NCI-H2227 (cell line): ENCODE measurements around the gene UBE2A.
A peak's percentile ranks its signal among the peaks of the same experiment; 100 is the strongest.

Experiments used
- DNase-seq: peaks from one replicate; lab custom pipeline; 2025; ENCODE audit not compliant: unreplicated experiment; lab: John Stamatoyannopoulos, UW

Gene UBE2A

DNA sequence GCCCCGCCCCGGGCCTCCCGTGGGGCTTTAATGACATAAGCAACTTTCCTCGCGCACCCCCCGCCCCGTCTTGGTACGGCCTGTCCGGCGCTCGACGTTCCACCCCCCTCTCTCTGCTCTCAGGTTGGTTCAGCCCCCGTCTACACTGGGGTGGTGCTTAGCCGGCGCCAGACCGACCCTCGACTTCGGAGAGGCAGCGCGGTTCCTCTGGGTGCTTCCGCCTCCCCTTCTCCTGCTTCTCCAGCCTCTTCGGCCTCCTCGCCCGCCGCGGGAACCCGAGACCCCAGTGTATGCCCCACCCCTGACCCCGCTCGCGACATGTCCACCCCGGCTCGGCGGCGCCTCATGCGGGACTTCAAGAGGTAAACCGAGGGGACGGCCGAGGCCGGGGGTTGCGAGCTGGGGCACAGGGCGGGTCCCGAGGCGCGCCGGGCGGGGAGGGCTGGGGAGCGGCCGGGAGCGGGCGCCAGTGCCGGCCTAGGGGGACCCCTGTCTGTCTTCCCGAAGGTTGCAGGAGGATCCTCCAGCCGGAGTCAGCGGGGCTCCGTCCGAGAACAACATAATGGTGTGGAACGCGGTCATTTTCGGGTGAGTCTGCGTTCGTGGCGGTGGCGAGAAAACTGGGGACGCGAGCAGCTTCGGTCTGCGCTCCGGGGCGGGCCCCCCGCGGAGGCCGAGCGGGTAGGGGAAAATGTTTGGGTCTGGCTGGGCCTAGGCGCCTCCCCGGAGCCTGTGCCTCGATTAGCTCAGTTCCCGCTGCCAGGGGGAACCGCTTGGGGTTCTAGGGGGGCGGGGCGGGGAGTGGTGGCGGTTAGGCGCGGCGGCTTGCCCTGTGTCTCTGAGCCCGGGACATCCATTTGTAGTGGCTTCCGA lies at the start of gene UBE2A:
Gene UBE2A (plus strand): TSS at position 170 of the 873 bp plus-strand sequence. CDS start 149 bp downstream, at position 319.
- DNase-seq: peak; percentile 96

DNA sequence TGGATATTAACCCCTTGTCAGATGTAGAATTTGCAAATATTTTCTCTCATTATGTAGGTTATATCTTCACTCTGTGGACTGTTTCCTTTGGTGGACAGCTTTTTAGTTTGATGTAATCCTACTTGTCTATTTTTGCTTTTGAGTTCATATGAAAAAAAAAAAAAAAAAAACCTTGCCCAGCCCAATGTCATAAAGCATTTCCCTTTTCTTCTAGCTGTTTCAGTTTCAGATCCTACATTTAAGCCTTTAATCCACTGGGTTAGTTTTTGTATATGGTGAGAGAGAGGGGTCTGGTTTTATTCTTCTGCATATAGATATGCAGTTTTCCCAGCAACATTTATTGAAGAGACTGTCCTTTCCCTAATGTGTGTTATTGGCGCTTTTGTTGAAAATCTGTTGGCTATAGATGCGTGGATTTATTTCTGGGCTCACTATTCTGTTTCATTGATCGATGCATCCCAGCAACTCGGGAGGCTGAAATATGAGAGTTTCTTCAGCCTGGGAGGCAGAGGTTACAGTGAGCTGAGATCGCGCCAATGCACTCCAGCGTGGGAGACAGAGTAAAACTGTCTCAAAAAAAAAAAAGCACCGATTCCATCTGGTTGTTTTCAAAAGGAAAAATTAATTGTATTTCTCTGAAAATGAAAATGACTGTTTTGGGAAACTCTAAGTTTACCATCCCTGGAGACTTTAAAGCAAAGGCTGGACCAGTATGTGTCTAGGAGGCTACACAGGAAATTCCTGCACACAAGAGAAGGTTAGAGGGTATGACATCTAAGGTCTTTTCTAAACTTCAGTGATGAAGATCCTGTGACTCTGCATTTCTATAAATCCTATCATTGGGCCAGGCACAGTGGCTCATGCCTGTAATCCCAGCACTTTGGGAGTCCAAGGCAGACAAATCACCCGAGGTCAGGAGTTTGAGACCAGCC lies 44.8 kb upstream of the UBE2A start:
- DNase-seq: no peak

DNA sequence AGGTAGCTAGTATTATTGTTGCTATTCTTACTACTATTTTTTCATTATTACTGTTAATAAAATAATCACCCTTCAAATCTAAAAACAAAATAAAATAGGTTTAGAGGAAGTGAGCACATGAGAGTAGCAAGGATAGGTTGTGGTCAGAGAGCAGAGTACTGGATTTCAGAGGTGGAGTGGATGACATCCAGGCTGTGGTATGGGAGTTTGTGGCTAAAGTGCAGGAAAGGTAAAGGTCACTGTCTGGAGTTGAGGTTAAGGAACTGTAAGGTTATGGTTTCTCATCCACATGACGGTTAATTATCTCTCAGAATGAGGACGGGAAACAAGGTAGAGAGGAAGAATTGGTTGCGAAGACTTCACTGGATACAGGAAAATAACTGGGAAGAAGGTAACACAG lies 36.9 kb upstream of the UBE2A start:
- no peak for DNase-seq

DNA sequence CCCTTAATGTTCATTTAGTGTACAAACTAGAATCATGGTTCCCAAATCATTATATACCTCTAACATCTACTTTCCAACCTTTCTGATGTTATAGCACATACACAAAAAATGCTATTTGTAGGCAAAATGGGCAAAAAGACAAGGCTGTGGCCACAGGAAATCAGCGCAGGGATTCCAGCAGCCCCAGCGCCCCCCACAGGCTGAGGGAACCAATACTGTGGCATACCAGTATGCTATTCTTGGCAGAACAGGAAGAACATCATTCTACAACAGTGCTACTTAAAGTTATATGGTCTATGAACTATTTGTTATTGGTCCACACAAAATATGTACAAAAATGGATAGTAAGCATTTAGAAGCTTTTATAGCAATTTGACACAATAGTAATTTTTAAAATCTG lies 34.5 kb upstream of the UBE2A start:
- no peak for DNase-seq

DNA sequence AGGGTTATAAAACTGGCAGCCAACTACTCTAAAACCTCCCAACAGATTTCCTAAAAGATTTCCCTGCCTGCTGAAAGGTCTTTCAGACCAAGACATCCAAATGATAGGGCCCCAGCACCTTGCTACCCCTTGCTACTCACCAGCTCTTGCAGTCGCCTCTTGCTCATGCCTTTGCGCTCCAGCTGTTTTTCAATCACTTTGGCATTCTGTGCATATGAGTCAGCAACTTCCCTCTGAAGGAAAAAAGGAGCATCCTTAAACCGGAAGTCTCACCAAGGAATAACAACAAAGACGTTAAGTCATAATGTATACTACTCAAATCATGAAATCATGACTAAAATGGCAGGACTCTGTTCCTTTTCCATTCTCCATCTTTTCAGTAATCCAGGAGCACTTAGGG lies 33.2 kb upstream of the UBE2A start:
- DNase-seq: no peak

DNA sequence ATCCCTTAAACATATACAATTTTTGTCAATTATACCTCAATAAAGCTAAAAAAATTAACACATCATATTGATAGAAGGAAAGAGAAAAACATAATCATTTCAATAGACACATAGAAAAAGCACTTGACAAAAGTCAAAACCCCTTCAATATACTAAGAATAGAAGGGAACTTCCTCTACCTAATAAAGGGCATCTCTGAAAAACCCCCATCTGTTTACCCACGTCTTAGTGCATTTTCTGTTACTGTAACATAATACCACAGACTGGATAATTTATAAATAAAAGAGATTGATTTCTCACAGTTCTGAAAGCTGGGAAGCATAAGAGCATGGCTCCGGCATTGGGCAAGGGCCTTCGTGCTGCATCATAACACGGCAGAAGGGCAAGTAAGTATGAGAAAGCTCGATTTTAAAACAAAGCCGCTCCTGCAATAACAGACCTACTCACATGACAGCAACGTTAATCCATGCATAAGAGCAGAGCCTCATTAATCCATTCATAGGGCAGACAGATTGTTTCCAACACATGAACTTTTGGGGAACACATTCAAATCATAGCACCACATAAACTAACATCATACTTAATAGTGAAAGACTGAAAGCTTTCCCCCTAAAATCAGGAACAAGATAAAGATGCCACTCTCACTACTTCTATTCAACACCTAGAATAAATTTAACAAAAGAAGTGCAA lies 24.9 kb upstream of the UBE2A start:
- no peak for DNase-seq

DNA sequence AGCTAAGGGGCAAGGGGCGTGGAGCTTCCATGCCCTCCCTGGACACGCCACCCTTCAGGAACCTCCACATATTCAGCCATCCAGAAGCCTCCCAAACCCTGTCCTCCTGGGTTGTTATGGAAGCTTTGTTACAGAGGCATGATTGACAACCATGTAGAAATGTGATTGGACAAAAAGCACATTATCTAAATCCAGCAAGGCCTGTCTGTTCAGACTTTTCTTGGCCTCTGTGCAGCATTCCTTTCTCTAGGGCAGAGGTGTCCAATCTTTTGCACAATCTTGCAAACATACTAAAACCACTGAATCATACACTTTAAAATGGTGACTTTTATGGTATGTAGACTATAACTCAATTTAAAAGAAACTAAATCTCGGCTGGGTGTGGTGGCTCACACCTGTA lies 21.9 kb upstream of the UBE2A start:
- no peak for DNase-seq

DNA sequence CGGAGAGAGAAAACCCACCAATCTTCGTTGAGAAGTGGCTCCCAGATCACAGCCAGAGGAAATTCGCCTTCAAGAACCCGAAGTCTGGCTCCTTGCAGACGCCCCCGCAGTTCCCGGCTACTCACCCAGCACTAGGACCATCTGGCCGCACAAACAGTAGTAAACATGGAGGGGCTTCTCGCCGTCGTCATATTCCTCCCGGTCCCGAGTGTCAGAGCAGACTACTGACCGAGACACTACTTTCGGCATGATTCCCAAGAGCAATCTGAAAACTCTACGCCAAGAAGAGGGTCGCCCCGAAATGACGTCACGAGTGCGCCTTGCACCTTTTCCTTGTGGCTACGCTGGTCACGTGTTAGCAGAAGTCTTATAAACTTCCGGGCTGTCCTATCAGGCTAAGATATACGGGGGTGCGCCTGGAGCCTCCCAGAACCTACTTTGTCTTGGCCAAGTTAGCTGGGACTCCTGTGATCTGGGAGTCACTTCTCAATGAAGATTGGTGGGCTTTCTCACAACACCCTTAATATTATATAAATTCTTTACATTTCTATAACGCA lies 9.2 kb upstream of the UBE2A start, which contains the start of gene STEEP1:
Gene STEEP1 (minus strand): TSS at position 303 of the 557 bp plus-strand sequence. CDS start 54 bp downstream, at position 249.
- peak; percentile 98 for DNase-seq

DNA sequence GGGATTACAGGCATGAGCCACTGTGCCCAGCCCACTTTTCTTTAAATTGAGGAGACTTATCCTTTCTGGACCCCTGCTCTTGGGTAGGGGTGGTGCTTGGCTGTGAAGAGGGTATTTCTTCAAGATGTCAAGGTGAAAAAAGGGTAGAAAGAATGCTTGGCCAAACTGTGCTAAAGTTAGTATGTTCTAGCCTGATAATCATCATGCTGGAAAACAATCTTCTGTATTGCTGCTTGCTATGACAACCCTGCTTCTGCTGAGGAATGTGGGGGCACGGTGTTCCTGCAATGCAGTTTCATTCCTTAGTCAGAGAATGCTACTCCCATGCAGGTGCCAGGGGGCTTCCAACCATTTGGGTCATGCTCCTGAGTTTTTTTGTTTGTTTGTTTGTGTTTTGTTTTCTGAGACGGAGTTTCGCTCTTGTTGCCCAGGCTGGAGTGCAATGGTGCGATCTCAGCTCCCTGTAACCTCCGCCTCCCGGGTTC lies 4.0 kb upstream of the UBE2A start:
- DNase-seq: no peak

DNA sequence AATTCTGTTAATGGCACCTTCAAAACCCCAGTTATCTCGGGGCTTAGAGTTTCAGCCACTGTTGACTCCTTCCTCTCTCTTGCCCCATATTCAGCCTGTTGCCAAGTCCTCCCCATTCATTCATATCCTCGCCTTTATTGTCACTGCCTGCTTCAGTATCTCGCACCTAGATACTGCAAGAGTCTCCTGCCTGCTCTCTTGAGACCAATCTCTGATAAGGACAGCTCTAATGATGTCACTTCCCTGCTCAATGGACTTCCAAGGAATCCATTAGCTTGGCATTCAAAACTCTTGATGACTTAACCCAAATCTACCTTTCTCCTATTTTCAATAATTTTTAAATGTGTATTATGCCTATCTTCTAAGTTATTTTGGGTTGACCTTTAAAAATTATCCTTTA lies 1.1 kb upstream of the UBE2A start:
- DNase-seq: no peak

DNA sequence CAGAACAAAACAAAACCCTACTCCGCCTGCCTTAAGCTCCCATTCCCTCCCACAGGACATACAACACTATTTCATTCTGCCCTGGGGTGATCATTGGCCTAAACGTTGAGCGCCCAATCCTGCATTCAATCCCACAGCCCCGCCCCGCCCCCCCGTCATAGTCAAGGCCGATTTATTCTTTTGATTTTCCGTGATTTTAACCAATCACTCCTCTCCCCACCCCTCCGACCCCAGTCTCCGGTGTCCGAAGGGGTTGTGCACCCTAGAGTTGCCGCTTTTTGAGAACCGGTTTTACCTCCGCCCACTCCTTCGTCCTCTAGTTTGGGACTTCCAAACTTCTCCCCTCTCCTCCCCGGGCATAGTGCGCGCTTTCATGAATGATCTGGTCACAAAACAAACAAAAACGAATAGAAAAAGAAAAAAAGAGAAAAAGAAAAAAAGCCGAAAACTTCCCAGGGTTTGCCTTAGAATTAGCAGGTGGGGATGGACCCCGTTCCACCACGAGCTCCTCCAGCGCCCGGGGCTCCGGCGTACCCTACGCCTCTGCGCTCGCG lies 446 bp upstream of the UBE2A start:
- peak; percentile 42 for DNase-seq

DNA sequence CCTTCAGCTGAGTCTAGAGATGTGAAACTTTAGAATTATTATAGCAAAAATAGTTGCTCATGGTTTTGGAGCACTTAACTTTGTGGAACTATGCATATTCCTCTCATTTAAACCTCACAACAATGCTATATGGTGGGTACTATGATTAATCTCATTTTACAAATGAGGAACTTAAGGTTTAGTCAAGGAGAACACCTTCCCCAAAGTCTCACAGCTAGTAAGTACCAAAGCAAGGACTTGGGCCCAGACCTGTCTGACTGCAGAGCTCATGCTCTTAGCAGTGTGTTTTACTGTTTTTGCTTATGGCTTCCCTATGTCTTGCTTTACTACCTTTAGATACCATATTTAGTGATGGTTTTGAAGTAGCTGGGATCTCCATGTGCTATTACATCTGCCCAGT lies 5.1 kb downstream of the UBE2A start:
- no peak for DNase-seq

DNA sequence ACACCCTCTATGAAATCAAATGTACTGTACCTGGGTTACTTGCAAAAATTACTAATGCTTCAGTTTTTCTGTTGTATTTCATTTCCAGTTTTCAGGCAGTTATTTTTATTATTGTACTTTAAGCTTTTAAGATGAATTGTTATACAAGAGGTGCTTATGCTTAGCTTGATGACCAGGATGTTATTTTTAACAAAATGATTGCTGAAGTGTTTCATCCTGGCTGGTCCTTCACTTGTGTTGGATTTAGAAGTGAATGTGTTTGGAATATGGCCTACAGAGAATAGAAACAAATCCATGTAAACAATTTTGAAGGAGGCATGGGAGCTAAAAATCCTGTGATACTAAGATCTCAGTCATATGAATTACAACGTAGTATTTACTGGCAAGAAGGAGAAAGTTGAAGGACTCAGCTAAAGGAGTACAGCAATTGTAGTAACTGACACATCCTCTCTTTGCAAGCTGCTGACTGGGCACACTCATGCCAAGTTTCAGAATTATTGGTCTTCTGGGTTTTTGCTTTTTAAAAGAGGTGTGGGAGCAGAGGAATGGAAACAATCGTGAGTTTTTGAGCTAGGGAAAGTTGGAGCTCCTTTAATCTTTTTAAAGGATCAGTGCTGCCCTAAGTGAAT lies 9.2 kb downstream of the UBE2A start:
- no peak for DNase-seq

DNA sequence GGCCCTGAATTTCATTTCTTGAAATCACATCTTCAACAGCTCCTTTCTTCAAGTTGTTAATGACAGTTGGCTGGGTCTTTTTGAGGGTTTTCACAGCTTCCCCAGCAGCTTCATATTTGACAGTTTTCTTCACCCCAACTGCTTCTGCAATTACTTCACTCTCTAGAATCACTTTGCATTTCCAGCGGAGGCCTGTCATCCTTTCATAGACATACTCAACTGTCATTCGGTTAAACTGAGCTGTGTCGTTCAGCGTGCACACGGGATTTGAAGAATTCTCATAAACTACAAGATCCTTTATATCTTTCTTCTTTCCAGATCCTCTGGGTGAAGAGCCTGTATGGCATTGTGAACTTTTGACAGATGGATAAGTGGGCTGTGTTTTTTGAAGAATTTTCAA lies 15.4 kb downstream of the UBE2A start:
- no peak for DNase-seq

DNA sequence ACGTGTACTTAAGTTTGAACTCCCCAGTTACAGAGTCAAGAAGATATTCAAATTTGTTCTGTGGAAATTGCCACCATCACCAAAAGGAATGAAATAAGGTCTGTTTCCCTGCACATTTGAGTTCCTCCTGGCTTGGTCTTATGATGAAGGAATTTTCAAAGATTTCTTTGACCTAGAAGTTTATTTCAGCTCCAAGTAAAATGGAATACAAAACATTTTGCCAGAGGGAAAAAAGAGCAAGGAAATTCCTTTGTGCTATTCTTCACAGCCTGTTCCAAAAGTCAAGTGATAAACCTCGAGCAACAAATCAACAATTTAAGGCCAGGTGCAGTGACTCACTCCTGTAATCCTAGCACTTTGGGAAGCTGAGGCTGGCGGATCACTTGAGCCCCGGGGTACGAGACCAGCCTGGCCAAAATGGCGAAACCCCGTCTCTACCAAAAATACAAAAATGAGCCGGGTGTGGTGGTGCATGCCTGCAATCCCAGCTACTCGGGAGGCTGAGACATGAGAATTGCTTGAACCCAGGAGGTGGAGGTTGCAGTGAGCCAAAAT lies 28.4 kb downstream of the UBE2A start:
- DNase-seq: no peak

DNA sequence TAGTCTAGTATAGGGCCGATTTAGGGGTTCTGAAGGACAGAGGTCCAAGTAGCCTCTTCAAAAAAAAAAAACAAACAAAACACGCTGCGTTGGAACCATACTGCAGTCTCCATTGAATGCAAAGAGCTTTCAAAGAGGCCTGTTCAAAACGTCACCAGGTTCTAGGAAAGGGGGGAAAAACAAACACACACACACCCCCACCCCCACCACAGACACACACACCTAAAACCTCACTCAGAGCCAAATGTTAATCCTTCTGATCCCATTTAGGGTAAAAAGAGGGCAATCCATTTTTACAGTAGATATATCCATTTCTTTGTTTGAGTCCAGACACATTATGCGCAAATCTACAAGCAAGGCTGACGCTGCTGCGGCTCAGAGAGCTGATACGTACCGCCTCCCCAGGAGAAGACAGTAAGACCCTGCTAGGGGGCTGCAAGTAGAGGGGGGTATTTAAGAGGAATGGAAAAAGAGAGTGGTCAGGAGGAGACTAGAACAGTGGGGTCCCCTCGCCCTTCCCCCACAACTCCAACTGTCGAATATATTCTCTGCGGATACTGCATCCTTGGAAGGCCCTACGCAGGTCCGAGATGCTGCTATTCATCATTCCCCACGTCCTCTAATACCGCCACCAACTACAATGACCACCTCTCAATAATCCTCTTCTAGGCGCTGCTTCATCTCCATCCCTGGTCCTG lies 30.6 kb downstream of the UBE2A start:
- DNase-seq: peak; percentile 45

DNA sequence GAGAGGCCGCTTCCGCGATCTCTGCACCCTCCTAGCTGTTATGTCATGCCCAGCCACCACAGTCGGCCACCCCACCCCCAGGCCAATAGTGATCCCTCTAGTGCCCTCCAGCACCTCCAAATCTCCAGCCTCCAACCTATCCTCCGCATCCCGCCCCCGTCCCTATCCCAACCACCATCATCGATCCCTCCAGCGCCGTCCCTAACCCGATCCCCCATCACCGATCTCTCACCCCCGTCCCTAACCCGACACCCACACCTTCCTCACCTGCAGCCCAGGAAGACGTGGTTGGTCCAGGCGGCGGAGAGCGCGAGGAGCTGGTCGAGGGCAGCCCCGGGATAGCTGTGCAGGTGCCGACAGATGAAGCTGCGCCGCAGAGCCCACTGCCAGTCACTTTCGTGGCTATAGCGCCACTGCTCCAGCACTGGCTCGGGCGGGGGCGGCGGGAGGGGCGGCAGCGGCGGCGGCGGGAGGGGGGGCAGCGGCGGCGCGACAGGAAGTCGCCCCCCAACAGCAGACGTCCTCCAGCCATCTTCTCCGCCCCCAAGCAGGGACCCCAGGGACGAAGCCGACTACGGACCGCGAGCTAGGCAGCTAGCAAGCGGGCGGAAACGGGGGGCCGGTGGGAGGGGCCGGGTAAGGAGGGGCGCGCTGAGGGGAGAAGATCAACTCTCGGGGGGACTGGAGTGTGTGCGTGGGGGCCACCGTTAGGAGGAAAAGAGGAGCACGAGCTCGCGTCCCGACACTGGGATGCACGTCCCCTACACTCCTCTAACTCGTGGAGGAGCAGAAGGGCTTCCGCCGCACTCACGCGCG lies 31.3 kb downstream of the UBE2A start:
- DNase-seq: peak; percentile 61
